ENCODE results near the gene CHRM1.

- no peak for TF ChIP-seq POLR2A (IDR thresholded peaks at IDR 0.05; ENCODE audit: low read depth)
- TF ChIP-seq CTCF (IDR thresholded peaks at IDR 0.05): no peak
Measured at GRCh38 chr11:62885137-62885750, 35.9 kb downstream of the CHRM1 start.
